Smooth muscle cell (in vitro differentiated cells): ENCODE measurements around the gene GCA. TPM values are rescaled to one million over a fixed set of nuclear protein-coding genes. Genes with fewer than 3 reads are reported as not detected.
A peak's percentile ranks its signal among the peaks of the same experiment; 100 is the strongest.

Experiments used
- DNase-seq: peaks from one replicate; lab custom pipeline; 2025; ENCODE audit not compliant: unreplicated experiment; lab: John Stamatoyannopoulos, UW
- H2AFZ ChIP-seq: fragments of 200-600 bp; sonication (generic); 2 replicates; pipeline ENCODE4 v1.6.0; 2016; ENCODE audit warnings: antibody characterized with exemption, low read depth, mild to moderate bottlenecking
- H3F3A ChIP-seq: fragments of 200-600 bp; sonication (generic); 2 replicates; pipeline ENCODE4 v1.6.0; 2017; ENCODE audit warnings: antibody characterized with exemption, low read depth
- H3K27ac ChIP-seq: fragments of 200-600 bp; sonication (generic); 2 replicates; pipeline ENCODE4 v1.5.1; 2016; ENCODE audit warnings: low read depth, mild to moderate bottlenecking
- H3K27me3 ChIP-seq: fragments of 200-600 bp; sonication (generic); 2 replicates; pipeline ENCODE4 v1.6.1; 2016; ENCODE audit warnings: low read depth, mild to moderate bottlenecking
- H3K36me3 ChIP-seq: fragments of 200-600 bp; sonication (generic); 2 replicates; pipeline ENCODE4 v1.5.1; 2016; ENCODE audit warnings: low read depth
- H3K4me1 ChIP-seq: fragments of 200-600 bp; sonication (generic); 2 replicates; pipeline ENCODE4 v1.5.1; 2016; ENCODE audit warnings: low read depth
- H3K4me2 ChIP-seq: fragments of 200-600 bp; sonication (generic); 2 replicates; pipeline ENCODE4 v1.6.0; 2016; ENCODE audit warnings: mild to moderate bottlenecking
- H3K4me3 ChIP-seq: fragments of 200-600 bp; sonication (generic); 2 replicates; pipeline ENCODE4 v1.5.1; 2016; ENCODE audit warnings: mild to moderate bottlenecking
- H3K79me2 ChIP-seq: fragments of 200-600 bp; sonication (generic); 2 replicates; pipeline ENCODE4 v1.6.0; 2016; ENCODE audit warnings: low read depth, mild to moderate bottlenecking
- H3K9ac ChIP-seq: fragments of 200-600 bp; sonication (generic); 2 replicates; pipeline ENCODE4 v1.6.0; 2016; ENCODE audit warnings: low read depth
- H3K9me3 ChIP-seq: fragments of 200-600 bp; sonication (generic); replicated peaks from 2 replicates; pipeline ENCODE4 v1.5.1; 2016; ENCODE audit warnings: low read depth
- H4K20me1 ChIP-seq: fragments of 200-600 bp; sonication (generic); 2 replicates; pipeline ENCODE4 v1.6.0; 2016; ENCODE audit warnings: low read depth
- WGBS: methylation state at CpG from one replicate; pipeline ENCODE4 v1.1.7; 2016; ENCODE audit warnings: low lambda C conversion rate; 5-methylcytosine and 5-hydroxymethylcytosine counted together
- polyA plus RNA-seq: library from polyadenylated mRNA; unstranded; fragments of >200 nt; fragmentation: Nextera tagmentation; extraction: Ambion mirVana; gene quantifications from 2 replicates; pipeline ENCODE4 v1.2.1, GENCODE V29; 2016
- total RNA-seq: library from RNA; depleted of rRNA; stranded (reverse); fragments of >200 nt; gene quantifications from 2 replicates; pipeline ENCODE4 v1.2.3, GENCODE V29; 2014
- TF ChIP-seq, protein P1 (sequence below): fragments of 200-600 bp; sonication (generic); IDR thresholded peaks from 2 replicates; pipeline ENCODE4 v1.5.1; 2017; ENCODE audit warnings: borderline replicate concordance, mild to moderate bottlenecking, antibody characterized with exemption; ENCODE audit not compliant: insufficient read depth, poor library complexity, severe bottlenecking

GCA gene
- total and polyA plus RNA-seq, 2 experiments from 2014 or later = 6.1 to 13.7 TPM

DNA sequence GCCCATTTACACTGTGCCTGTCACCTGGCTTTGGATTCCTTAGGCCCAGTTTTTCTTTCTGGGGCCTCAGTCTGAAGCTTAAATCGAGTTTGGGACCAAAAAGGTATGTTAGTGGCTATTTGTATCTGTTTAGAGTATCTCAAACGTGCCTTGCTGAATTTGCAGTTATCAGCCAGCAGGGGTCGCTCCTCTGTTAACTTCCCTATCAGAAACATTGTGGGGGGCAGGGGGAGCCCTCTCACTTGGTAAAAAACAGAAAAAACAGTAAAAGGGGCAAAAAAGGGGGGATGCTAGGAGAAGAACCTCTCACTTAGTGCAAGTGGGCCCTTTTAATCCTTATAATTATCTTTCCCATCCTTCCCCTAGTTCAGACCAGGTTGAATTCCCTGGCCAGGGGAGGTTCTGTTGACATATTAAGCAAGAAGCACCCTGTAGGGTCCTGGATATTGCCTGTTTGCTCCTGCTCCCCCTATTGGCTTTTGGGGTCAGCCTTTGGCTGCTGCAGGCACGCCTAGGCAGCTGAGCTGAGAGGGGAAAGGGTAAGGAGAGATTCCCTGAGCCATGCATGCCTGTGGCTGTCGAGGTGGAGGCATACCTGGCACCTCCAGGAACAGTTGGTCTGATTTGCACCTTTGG is 16.7 kb upstream of the GCA start:
- Histone ChIP-seq H3K27ac (no peak overlapping the region), H3K36me3 (no peaks in the 10 kb centered on the region), H3K4me1 (no peaks in the 10 kb centered on the region), H3F3A (no peaks in the 10 kb centered on the region), H3K9ac (no peak overlapping the region), H3K27me3 (no peaks in the 10 kb centered on the region), H3K9me3 (no peaks in the 10 kb centered on the region), H3K4me2 (no peak overlapping the region), H3K4me3 (no peak overlapping the region), H3K79me2 (no peaks in the 10 kb centered on the region), H4K20me1 (no peaks in the 10 kb centered on the region), H2AFZ (no peak overlapping the region)
- DNase-seq = no peak
- WGBS = 50% methylated on average over 5 of the region's 5 CpGs
- TF ChIP-seq, protein P1, sequence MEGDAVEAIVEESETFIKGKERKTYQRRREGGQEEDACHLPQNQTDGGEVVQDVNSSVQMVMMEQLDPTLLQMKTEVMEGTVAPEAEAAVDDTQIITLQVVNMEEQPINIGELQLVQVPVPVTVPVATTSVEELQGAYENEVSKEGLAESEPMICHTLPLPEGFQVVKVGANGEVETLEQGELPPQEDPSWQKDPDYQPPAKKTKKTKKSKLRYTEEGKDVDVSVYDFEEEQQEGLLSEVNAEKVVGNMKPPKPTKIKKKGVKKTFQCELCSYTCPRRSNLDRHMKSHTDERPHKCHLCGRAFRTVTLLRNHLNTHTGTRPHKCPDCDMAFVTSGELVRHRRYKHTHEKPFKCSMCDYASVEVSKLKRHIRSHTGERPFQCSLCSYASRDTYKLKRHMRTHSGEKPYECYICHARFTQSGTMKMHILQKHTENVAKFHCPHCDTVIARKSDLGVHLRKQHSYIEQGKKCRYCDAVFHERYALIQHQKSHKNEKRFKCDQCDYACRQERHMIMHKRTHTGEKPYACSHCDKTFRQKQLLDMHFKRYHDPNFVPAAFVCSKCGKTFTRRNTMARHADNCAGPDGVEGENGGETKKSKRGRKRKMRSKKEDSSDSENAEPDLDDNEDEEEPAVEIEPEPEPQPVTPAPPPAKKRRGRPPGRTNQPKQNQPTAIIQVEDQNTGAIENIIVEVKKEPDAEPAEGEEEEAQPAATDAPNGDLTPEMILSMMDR = peak; percentile 49

DNA sequence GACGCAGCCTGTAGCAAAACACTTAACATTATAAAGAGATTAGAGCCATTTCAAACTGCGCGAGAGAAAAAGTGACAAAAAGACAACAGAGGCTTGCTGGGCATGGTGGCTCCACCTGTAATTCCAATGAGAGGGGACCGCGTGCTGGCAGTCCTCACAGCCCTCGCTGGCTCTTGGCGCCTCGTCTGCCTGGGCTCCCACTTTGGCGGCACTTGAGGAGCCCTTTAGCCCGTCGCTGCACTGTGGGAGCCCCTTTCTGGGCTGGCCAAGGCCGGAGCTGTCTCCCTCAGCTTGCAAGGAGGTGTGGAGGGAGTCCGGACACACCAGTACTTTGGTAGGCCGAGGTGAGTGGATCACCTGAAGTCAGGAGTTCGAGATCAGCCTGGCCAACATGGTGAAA is 16.1 kb upstream of the GCA start:
- WGBS = 96% methylated on average over 15 of the region's 15 CpGs
- Histone ChIP-seq H3F3A (no peaks in the 10 kb centered on the region), H2AFZ (no peak overlapping the region), H3K9ac (no peak overlapping the region), H3K4me1 (no peaks in the 10 kb centered on the region), H3K9me3 (no peaks in the 10 kb centered on the region), H3K79me2 (no peaks in the 10 kb centered on the region), H3K36me3 (no peaks in the 10 kb centered on the region), H4K20me1 (no peaks in the 10 kb centered on the region), H3K4me2 (no peak overlapping the region), H3K27me3 (no peaks in the 10 kb centered on the region), H3K4me3 (no peak overlapping the region), H3K27ac (no peak overlapping the region)
- DNase-seq = no peak
- TF ChIP-seq, protein P1 = no peak

DNA sequence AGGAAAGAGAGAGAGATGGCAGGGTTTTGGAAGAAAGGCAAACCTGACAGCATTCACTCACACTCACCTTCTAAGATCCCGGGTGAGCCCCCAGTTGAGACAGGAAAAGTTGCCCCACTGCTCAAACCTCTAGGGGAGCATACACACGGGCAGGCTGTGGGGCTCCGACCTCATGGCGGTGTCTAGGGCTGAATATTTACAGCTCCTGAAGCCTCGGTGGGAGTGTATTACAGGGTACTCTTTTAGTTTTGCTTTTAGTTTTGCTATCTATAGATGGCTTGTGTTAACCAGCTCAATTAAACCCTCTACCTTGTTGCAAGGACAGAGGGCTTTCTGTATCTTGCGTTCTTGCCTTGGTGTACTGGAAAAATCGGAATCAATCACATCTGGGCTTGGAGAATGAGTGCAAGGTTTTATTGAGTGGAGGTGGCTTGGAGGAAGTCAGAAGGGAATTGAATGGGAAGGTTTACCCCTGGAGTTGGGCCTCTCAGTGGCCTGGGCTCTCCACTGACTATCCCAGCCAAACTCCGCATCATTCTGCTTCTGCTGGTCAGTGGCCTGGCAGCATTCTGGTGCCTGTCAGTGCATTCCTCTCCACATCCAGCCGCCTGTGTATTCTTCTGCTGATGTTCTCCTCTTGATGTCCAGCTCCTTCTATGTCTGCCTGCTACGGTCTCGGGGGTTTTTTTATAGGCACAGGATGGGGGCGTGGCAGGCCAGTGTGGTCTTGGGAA is 15.3 kb upstream of the GCA start:
- no peak overlapping the region for H3K27ac ChIP-seq
- H3K4me1 ChIP-seq = no peaks in the 10 kb centered on the region
- H3K9me3 ChIP-seq = no peaks in the 10 kb centered on the region
- H3K36me3 ChIP-seq = no peaks in the 10 kb centered on the region
- WGBS = 95% methylated on average over 12 of the region's 12 CpGs
- no peak for DNase-seq
- no peaks in the 10 kb centered on the region for H3K79me2 ChIP-seq
- no peak overlapping the region for H3K4me3 ChIP-seq
- H3K4me2 ChIP-seq = no peak overlapping the region
- no peak overlapping the region for H3K9ac ChIP-seq
- H2AFZ ChIP-seq = no peak overlapping the region
- no peaks in the 10 kb centered on the region for H3F3A ChIP-seq
- TF ChIP-seq, protein P1 = no peak
- no peaks in the 10 kb centered on the region for H3K27me3 ChIP-seq
- no peaks in the 10 kb centered on the region for H4K20me1 ChIP-seq
